Aorta (tissue), 5 donors: Measurements from ENCODE around the gene GPR149. TPM values are rescaled to one million over a fixed set of nuclear protein-coding genes. Genes with fewer than 3 reads are reported as not detected.
A peak's percentile ranks its signal among the peaks of the same experiment; 100 is the strongest.

Source experiments
- ATAC-seq: fragments of 200-7000 bp; cut with Tn5 transposase; one replicate; pipeline ENCODE4 v1.9.1; 2022; ENCODE audit warnings: moderate library complexity; ENCODE audit not compliant: low FRiP score
- DNase-seq, 2 donors: peaks; one replicate each; pipeline ENCODE4 v3.0.0-alpha.2; 2020
- H3K27ac ChIP-seq, 2 donors: one replicate each; pipeline ENCODE4 v1.5.1; 2013; ENCODE audit warnings: low read length in 2 of 2, mild to moderate bottlenecking in 2 of 2, moderate library complexity in 2 of 2, control low read depth in 1 of 2, inconsistent platforms in 1 of 2, low read depth in 1 of 2
- H3K27me3 ChIP-seq, 2 donors: one replicate each; pipeline ENCODE4 v1.6.1; 2013; ENCODE audit warnings: control low read depth in 1 of 2, low read length in 1 of 2, mild to moderate bottlenecking in 1 of 2, moderate library complexity in 1 of 2; ENCODE audit not compliant: insufficient read depth in 2 of 2, control insufficient read depth in 1 of 2
- H3K36me3 ChIP-seq, 2 donors: one replicate each; pipeline ENCODE4 v1.6.1; 2013; ENCODE audit warnings: control low read depth in 1 of 2, low read length in 1 of 2, mild to moderate bottlenecking in 1 of 2; ENCODE audit not compliant: insufficient read depth in 2 of 2, control insufficient read depth in 1 of 2
- H3K4me1 ChIP-seq, 2 donors: one replicate each; pipeline ENCODE4 v1.6.1; 2013; ENCODE audit warnings: low read length in 2 of 2, control low read depth in 1 of 2, mild to moderate bottlenecking in 1 of 2, moderate library complexity in 1 of 2; ENCODE audit not compliant: insufficient read depth in 2 of 2, control insufficient read depth in 1 of 2
- H3K4me3 ChIP-seq, 2 donors: one replicate each; pipeline ENCODE4 v1.5.1; 2013; ENCODE audit warnings: low read length in 2 of 2, control low read depth in 1 of 2, mild to moderate bottlenecking in 1 of 2
- H3K9me3 ChIP-seq: one replicate; pipeline ENCODE4 v1.6.1; 2013; ENCODE audit warnings: mild to moderate bottlenecking, low read length; ENCODE audit not compliant: control insufficient read depth
- WGBS, 2 donors: extraction: QIAGEN DNeasy Blood & Tissue Kit; methylation state at CpG; one replicate each; pipeline ENCODE4 v1.1.7; 2013; 5-methylcytosine and 5-hydroxymethylcytosine counted together
- intact Hi-C, 2 donors: fragments of 100-400 bp; cut with DNase I; formaldehyde crosslinking; loops; one replicate each; pipeline versions ENCODE4 v1.14.2 to v1.15.0; 2022
- polyA plus RNA-seq, 2 donors: library from polyadenylated mRNA; stranded (reverse); fragments of 200-250 nt; gene quantifications; one replicate each; pipeline ENCODE4 v1.2.3, GENCODE V29; 2013
- total RNA-seq, 2 donors: library from RNA; stranded (reverse); fragmentation: NEBNext Ultra II Directional; extraction: Animal tissue kit (Norgen Biotek cat#: 25700); gene quantifications; one replicate each; pipeline ENCODE4 v1.2.1, GENCODE V29; 2021
- donor health status: healthy with polysubstance abuse.
- donor health status: Bipolar disorder and iron deficiency.
- donor health status: DM: no; HTN: no; CAD: no.
- donor health status: DM: no; HTN: no; CAD: no.
- donor health status: DM: yes; HTN: yes; CAD: no.

GPR149 gene
- total and polyA plus RNA-seq, 4 donors = not detected

DNA sequence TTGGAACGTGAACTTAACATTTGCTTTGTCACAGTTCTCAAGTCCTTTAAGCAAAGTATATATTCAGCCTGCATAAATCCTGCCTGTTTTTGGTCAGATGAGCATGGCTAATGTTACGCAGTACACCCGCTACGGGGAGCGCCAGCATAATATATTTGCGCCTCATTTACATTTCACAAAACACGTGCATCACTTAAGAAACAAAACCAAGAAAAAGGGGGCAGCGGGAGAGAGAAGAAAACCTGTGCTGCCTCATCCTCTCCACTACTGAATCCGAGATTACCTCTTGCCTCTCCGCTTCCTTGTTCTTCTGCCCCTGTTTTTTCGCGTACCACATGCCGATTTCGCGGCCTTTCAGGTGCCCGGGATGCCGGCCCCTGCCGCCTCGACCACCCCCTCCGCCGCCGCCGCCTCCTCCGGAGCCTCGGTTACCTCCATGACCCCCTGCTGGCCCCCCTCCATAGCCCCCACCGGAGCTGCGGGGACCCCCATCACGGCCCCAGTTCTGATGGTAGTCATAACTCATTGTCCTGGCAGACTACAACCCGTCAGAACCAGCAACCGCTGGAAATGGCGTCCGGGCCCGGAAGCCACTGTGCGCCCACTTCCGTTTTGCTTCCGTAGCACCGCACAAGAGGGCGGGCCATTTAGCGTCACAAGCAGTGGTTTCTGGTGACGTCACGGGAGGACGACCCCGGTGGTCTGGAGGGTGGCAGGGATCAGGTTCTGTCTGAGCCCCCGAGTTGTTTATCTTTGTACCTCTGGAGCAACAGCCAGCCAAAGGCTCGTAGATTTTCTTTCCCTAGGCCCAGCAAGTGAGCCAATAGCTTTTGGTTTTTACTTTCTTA lies 105.9 kb downstream of the GPR149 start, which contains the start of gene DHX36:
Gene DHX36, minus strand, starts transcription at position 597 of the 848 bp plus-strand sequence. Its CDS starts 71 bp downstream, at position 526.
- Histone ChIP-seq H3K9me3 (no peaks in the 10 kb centered on the region), H3K4me1 (peaks cover 5 to 10% of the 10 kb centered on the region in 2 donors), H3K4me3 (peak within 1 kb of the TSS; percentile 77 to 92), H3K36me3 (no peaks in the 10 kb centered on the region), H3K27me3 (no peaks in the 10 kb centered on the region), H3K27ac (peak within 1 kb of the TSS; percentile 33 to 35)
- ATAC-seq (peak; percentile 96), DNase-seq (peak; percentile 95 to 96)
- WGBS, 2 donors = 0 to 1% methylated on average over 45 of the region's 45 CpGs
- intact Hi-C loops = no loop called here

DNA sequence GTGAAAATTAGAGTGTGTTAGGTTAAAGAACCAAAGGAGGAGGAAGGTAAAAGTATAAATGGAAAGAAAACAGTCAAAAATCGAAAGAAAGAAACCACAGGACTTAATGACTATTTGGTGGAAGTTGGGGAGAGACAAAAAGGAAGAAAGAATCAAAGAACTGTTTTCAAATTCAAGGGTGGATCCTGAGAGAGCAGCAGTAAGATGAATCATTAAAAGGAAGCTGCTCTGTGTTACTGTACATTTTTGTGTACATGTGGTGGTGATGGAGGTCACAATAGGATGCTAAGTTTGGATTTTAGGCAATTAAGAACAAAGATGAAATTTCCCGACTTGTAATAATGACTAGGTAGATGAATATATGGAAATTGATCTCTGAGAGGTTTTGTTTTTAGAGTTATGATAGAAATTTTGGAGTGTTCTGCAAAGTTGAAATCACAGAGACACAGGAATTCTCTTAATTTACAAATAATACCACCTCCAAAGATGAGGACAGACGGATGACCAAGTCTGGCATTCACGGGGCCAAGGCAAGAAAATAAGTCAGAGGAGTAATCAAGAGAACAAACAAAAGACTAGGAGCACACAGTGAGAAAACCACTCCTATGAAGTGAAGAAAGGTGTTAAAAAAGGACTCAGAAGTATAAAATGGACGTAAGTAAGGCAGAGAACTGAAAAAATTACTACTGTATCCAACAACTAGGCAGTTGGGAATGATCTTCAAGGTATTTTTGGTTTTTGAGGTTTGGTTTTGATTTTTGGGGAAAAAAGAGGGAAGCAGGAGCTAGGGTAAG lies 112.8 kb downstream of the GPR149 start:
- H3K27me3 ChIP-seq = no peaks in the 10 kb centered on the region

DNA sequence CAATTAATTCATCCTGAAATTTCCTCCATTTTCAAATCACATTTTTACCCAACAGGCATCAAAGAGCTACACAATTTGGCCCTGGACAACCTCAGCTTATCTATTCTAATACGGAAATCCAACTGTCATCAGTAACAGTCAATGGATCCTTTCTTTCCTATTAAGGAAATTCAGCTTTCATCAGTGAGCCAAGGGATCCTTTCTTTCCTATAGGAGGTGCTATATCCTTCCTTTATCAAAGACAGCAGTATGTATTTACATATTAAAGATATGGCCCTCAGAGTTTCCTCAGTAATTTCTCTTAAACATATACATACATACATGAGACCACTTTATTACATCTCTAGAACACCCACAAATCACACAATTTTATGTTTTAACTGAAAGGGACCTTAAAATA lies 115.8 kb downstream of the GPR149 start:
- H3K4me3 ChIP-seq = no peak overlapping the region
- no peaks in the 10 kb centered on the region for H3K9me3 ChIP-seq
- no peak overlapping the region for H3K27ac ChIP-seq
- H3K27me3 ChIP-seq = no peaks in the 10 kb centered on the region
- DNase-seq = no peak
- WGBS, 2 donors = 94 to 98% methylated on average over 1 of the region's 1 CpG
- H3K36me3 ChIP-seq = no peaks in the 10 kb centered on the region
- intact Hi-C loops = no loop called here
- ATAC-seq = no peak
- no peaks in the 10 kb centered on the region for H3K4me1 ChIP-seq

More for the DNA sequence above, 112.8 kb downstream of the GPR149 start:
- WGBS, 2 donors = 78 to 79% methylated on average over 5 of the region's 5 CpGs
- no peaks in the 10 kb centered on the region for H3K9me3 ChIP-seq
- ATAC-seq = no peak
- H3K27ac ChIP-seq = no peak overlapping the region
- no peak for DNase-seq
- no peak overlapping the region for H3K4me3 ChIP-seq
- H3K36me3 ChIP-seq = no peaks in the 10 kb centered on the region
- intact Hi-C loops = no loop called here
- peaks cover 2 to 7% of the 10 kb centered on the region in 2 donors for H3K4me1 ChIP-seq

DNA sequence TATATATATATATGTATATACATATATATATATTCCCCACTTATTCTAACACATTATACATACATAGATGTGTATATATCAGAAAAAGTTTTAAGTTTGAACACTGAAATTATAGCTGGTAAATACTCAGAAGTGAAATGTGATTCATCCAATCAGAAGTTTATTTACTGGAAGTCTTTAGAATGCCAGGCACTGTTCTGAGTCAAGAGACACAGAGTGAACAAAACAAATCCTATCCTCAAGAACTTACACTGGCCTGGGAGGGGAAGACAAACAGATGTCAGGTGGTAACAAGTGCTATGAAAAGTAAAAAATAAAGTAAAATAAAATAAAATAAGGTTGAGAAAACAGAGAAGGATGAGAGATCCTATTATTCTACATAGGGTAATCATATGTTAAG lies 119.2 kb downstream of the GPR149 start:
- H3K36me3 ChIP-seq = no peaks in the 10 kb centered on the region
- no peaks in the 10 kb centered on the region for H3K9me3 ChIP-seq
- no peak overlapping the region for H3K27ac ChIP-seq
- DNase-seq (no peak), ATAC-seq (no peak)
- H3K27me3 ChIP-seq = no peaks in the 10 kb centered on the region
- H3K4me3 ChIP-seq = no peak overlapping the region
- peaks cover 0 to 3% of the 10 kb centered on the region in 2 donors for H3K4me1 ChIP-seq
- intact Hi-C loops = no loop called here

DNA sequence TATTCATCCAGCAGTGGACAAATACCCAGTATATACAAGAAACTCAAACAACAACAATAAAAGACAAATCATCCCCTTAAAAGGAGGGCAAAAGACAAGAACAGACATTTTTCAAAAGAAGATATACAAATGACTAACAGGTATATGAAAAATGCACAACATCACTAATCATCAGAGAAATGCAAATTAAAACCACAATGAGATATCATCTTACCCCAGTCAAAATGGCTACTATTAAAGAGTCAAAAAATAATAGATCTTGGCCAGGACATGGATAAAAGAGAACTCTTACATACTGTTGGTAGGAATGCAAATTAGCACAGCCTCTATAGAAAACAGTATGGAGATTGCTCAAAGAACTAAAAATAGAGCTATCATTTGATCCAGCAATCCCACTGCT lies 122.6 kb downstream of the GPR149 start:
- H3K36me3 ChIP-seq = peaks cover 2 to 3% of the 10 kb centered on the region in 2 donors
- H3K27me3 ChIP-seq = no peaks in the 10 kb centered on the region
- ATAC-seq (no peak), DNase-seq (no peak)
- intact Hi-C loops = no loop called here
- H3K4me1 ChIP-seq = peaks cover 0 to 3% of the 10 kb centered on the region in 2 donors
- H3K4me3 ChIP-seq = no peak overlapping the region
- H3K9me3 ChIP-seq = no peaks in the 10 kb centered on the region
- no peak overlapping the region for H3K27ac ChIP-seq

DNA sequence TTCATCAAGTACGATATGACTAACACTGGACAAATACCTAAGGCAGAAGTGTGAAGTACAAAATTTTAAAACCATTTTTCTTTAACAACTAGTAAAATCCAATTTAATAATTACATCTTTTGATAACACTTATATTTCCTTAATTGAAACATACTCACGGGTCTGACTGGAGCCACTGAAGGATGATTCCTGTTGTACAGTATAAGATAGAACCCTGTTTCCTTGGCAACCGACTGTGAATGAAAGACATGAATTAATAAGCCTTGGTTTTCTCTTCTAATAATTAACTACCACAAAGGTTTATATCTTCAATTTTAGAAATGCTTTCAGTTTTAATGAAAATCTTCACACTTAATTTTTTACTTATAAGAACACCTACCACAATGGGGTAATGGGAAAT lies 125.1 kb downstream of the GPR149 start:
- ATAC-seq (no peak), DNase-seq (no peak)
- intact Hi-C loops = no loop called here
- Histone ChIP-seq H3K4me3 (no peak overlapping the region), H3K27me3 (no peaks in the 10 kb centered on the region), H3K27ac (no peak overlapping the region), H3K4me1 (peaks cover 0 to 3% of the 10 kb centered on the region in 2 donors), H3K9me3 (no peaks in the 10 kb centered on the region), H3K36me3 (peaks cover 2 to 3% of the 10 kb centered on the region in 2 donors)
- WGBS, 2 donors = 90 to 95% methylated on average over 3 of the region's 3 CpGs

DNA sequence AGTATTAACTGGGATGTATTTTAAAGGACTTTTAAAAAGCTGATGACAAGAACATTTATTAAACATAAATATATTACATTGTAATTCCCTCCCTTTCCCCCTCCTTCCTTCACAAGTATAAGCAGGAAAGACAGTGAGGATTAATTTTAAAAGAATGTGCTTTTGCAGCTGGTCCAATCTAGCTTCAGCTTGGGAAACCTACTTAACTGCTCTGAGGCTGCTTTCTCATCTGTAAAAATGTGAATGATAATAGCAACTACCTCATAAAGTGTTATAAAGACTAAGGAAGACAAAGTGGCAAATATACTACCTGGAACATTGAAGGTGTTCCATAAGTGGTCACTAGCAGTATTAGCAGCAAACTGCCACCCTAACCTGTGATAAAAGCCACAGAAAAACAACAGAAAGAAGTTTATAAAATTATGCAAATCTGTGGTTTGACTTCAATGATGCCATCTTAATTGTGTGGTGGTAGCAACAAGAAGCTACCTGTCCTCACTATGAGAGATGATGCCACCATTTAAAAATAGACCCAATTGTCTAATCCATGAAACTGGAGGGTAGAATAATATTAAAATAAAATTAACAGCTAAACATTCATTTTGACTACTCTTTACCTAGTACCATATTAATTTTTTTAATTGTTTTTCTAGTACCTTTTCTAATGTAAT lies 125.7 kb downstream of the GPR149 start:
- peaks cover 0 to 3% of the 10 kb centered on the region in 2 donors for H3K4me1 ChIP-seq
- H3K27ac ChIP-seq = no peak overlapping the region
- H3K9me3 ChIP-seq = no peaks in the 10 kb centered on the region
- no peak for DNase-seq
- H3K27me3 ChIP-seq = no peaks in the 10 kb centered on the region
- ATAC-seq = no peak
- peaks cover 2 to 3% of the 10 kb centered on the region in 2 donors for H3K36me3 ChIP-seq
- intact Hi-C loops = no loop called here
- no peak overlapping the region for H3K4me3 ChIP-seq

DNA sequence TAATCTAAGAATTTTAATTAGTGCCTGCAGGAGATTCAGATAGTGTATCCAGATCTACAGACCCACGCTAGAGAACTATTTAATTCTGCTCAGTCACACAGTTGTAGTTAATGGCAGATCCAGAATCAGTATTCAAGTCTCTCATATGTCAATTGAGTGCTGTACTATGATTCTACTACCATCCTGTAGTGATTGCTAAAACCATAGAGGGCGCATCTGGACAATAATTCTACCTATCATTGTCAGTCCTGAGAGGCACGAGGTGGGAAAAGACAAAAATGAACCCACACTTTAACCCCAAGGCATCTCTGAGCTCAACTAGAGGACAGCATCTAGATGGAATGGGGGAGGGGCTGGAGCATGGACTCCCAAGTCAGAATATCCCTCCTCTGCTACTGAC lies 128.4 kb downstream of the GPR149 start:
- ATAC-seq = no peak
- Histone ChIP-seq H3K27me3 (no peaks in the 10 kb centered on the region), H3K4me1 (no peaks in the 10 kb centered on the region), H3K36me3 (peaks cover 2 to 3% of the 10 kb centered on the region in 2 donors), H3K9me3 (no peaks in the 10 kb centered on the region), H3K27ac (no peak overlapping the region), H3K4me3 (no peak overlapping the region)
- intact Hi-C loops = no loop called here
- 86 to 91% methylated on average over 3 of the region's 3 CpGs for WGBS, 2 donors
- no peak for DNase-seq
